GM21515 (cell line): ENCODE results near the gene RAB3GAP1.

Experiments used
- ATAC-seq: cut with Tn5 transposase; IDR thresholded peaks from one replicate; pipeline ENCODE4 v1.9.1; 2021; ENCODE audit not compliant: unreplicated experiment

RAB3GAP1 gene

GRCh38 chr2:135162377-135162776 is 110.3 kb downstream of the RAB3GAP1 start:
- no peak for ATAC-seq

- ATAC-seq: no peak
Observed at GRCh38 chr2:135162786-135163185, 110.7 kb downstream of the RAB3GAP1 start.

GRCh38 chr2:135163306-135163705 is 111.2 kb downstream of the RAB3GAP1 start:
- ATAC-seq: peak; percentile 66

GRCh38 chr2:135163901-135164300 is 111.8 kb downstream of the RAB3GAP1 start:
- ATAC-seq: no peak

- no peak for ATAC-seq
Observed at GRCh38 chr2:135164431-135164830, 112.3 kb downstream of the RAB3GAP1 start.

- ATAC-seq: no peak
Observed at GRCh38 chr2:135167273-135167672, 115.2 kb downstream of the RAB3GAP1 start.

- ATAC-seq: no peak
Observed at GRCh38 chr2:135168204-135168856, 116.2 kb downstream of the RAB3GAP1 start.

GRCh38 chr2:135169900-135170753 is 118.0 kb downstream of the RAB3GAP1 start:
- no peak for ATAC-seq

GRCh38 chr2:135174049-135174809 is 122.1 kb downstream of the RAB3GAP1 start:
- ATAC-seq: no peak

- ATAC-seq: no peak
Observed at GRCh38 chr2:135174810-135175093, 122.7 kb downstream of the RAB3GAP1 start.

- no peak for ATAC-seq
Observed at GRCh38 chr2:135175177-135175576, 123.1 kb downstream of the RAB3GAP1 start.

GRCh38 chr2:135179689-135180088 is 127.6 kb downstream of the RAB3GAP1 start:
- ATAC-seq: no peak

GRCh38 chr2:135182190-135182589 is 130.1 kb downstream of the RAB3GAP1 start:
- ATAC-seq: no peak

GRCh38 chr2:135182601-135183000 is 130.5 kb downstream of the RAB3GAP1 start:
- ATAC-seq: no peak

- no peak for ATAC-seq
Observed at GRCh38 chr2:135183822-135184221, 131.7 kb downstream of the RAB3GAP1 start.

GRCh38 chr2:135186054-135186453 is 134.0 kb downstream of the RAB3GAP1 start:
- no peak for ATAC-seq

- no peak for ATAC-seq
Observed at GRCh38 chr2:135187270-135187669, 135.2 kb downstream of the RAB3GAP1 start.

- no peak for ATAC-seq
Observed at GRCh38 chr2:135189148-135189547, 137.1 kb downstream of the RAB3GAP1 start.

GRCh38 chr2:135190799-135191198 is 138.7 kb downstream of the RAB3GAP1 start:
- ATAC-seq: no peak

- no peak for ATAC-seq
Observed at GRCh38 chr2:135198481-135198880, 146.4 kb downstream of the RAB3GAP1 start.

- ATAC-seq: no peak
Observed at GRCh38 chr2:135202751-135203150, 150.7 kb downstream of the RAB3GAP1 start.

GRCh38 chr2:135203944-135204343 is 151.9 kb downstream of the RAB3GAP1 start:
- no peak for ATAC-seq
